GM12878 (cell line): Measurements from ENCODE around the gene TEX2. TPM values are rescaled to one million over a fixed set of nuclear protein-coding genes. Genes with fewer than 3 reads are reported as not detected.

Experiments used
- BCLAF1 ChIP-seq: fragments of 450-650 bp; IDR thresholded peaks from 2 replicates; pipeline ENCODE4 v1.6.1; 2017; ENCODE audit warnings: antibody characterized with exemption, mild to moderate bottlenecking, moderate library complexity
- EP300 ChIP-seq, 2 experiments: fragments of 150-350 bp in 1 of 2; IDR thresholded peaks; 2 replicates each; pipeline ENCODE4 v1.6.1; 2011 to 2012; ENCODE audit warnings: low read depth in 2 of 2, low read length in 2 of 2, borderline replicate concordance in 1 of 2, improper control_type of control experiment in 1 of 2, inconsistent platforms in 1 of 2; ENCODE audit not compliant: control insufficient read depth in 1 of 2
- HDAC2 ChIP-seq: fragments of 200-600 bp; sonication (generic); IDR thresholded peaks from 2 replicates; pipeline ENCODE4 v1.6.1; 2017
- HDAC6 ChIP-seq: fragments of 200-600 bp; sonication (generic); IDR thresholded peaks from one replicate; pipeline ENCODE4 v1.8.0; 2017; ENCODE audit warnings: antibody characterized with exemption; ENCODE audit not compliant: unreplicated experiment
- MTA2 ChIP-seq: fragments of 450-650 bp; IDR thresholded peaks from 2 replicates; pipeline ENCODE4 v1.6.1; 2016; ENCODE audit warnings: low read depth, mild to moderate bottlenecking, moderate library complexity
- MXI1 ChIP-seq: fragments of 150-350 bp; IDR thresholded peaks from 2 replicates; pipeline ENCODE4 v1.6.1; 2011; ENCODE audit warnings: low read depth, mild to moderate bottlenecking, inconsistent platforms, low read length, improper control_type of control experiment
- NFIC ChIP-seq: IDR thresholded peaks from 2 replicates; pipeline ENCODE4 v1.6.1; 2012; ENCODE audit warnings: low read depth, mild to moderate bottlenecking, inconsistent platforms, low read length, moderate library complexity
- NFYA ChIP-seq: IDR thresholded peaks from 2 replicates; pipeline ENCODE4 v1.6.1; 2011; ENCODE audit warnings: low read depth, mild to moderate bottlenecking, low read length, improper control_type of control experiment, borderline replicate concordance
- NFYB ChIP-seq: IDR thresholded peaks from 2 replicates; pipeline ENCODE4 v1.6.1; 2011; ENCODE audit warnings: low read depth, mild to moderate bottlenecking, low read length, improper control_type of control experiment, moderate library complexity; ENCODE audit not compliant: insufficient read depth
- NR2F1 ChIP-seq: fragments of 450-650 bp; conservative IDR thresholded peaks from 2 replicates; pipeline ENCODE4 v1.6.1; 2017; ENCODE audit warnings: mild to moderate bottlenecking
- POLR2AphosphoS5 ChIP-seq: IDR thresholded peaks from 2 replicates; pipeline ENCODE4 v1.6.1; 2011; ENCODE audit warnings: mild to moderate bottlenecking, low read length, inconsistent platforms
- SIX5 ChIP-seq: IDR thresholded peaks from 2 replicates; pipeline ENCODE4 v1.6.1; 2011; ENCODE audit warnings: mild to moderate bottlenecking, low read depth, low read length, moderate library complexity; ENCODE audit not compliant: severe bottlenecking
- SMARCA5 ChIP-seq: fragments of 450-650 bp; IDR thresholded peaks from 2 replicates; pipeline ENCODE4 v1.6.1; 2017; ENCODE audit warnings: mild to moderate bottlenecking
- SMC3 ChIP-seq: IDR thresholded peaks from 2 replicates; pipeline ENCODE4 v1.6.1; 2011; ENCODE audit warnings: low read length, improper control_type of control experiment, borderline replicate concordance
- TBL1XR1 ChIP-seq: IDR thresholded peaks from 2 replicates; pipeline ENCODE4 v1.6.1; 2012; ENCODE audit warnings: low read depth, low read length, improper control_type of control experiment
- USF2 ChIP-seq: IDR thresholded peaks from 2 replicates; pipeline ENCODE4 v1.6.1; 2011; ENCODE audit warnings: low read depth, low read length, improper control_type of control experiment, borderline replicate concordance
- ZBTB33 ChIP-seq: fragments of 450-650 bp; IDR thresholded peaks from 2 replicates; pipeline ENCODE4 v1.6.1; 2017; ENCODE audit warnings: mild to moderate bottlenecking
- ZBTB4 ChIP-seq: fragments of 450-650 bp; formaldehyde crosslinking; IDR thresholded peaks from 2 replicates; pipeline ENCODE4 v1.4.0; 2022; ENCODE audit warnings: mild to moderate bottlenecking, moderate library complexity
- polyA plus RNA-seq, 11 experiments: library from polyadenylated mRNA; depleted of rRNA in 4 of 11; unstranded in 6 of 11; stranded (reverse) in 5 of 11; fragments of >200 nt; fragmentation: Nextera tagmentation in 4 of 11; fragmentation: Illumina TruSeq in 1 of 11; extraction: Ambion mirVana in 4 of 11; extraction: Trizol in 1 of 11; gene quantifications; 1 replicate in 1 of 11; 2 replicates in 10 of 11; pipeline versions ENCODE4 v1.2.1 to v1.2.3, GENCODE V29; 2011 to 2016; ENCODE audit warnings: inconsistent platforms in 2 of 11, missing spikeins in 2 of 11, low read depth in 1 of 11
- total RNA-seq, 4 experiments: library from RNA; depleted of rRNA in 3 of 4; stranded (reverse); fragments of >200 nt in 3 of 4; fragmentation: Illumina TruSeq in 1 of 4; extraction: Trizol in 1 of 4; gene quantifications; 2 replicates each; pipeline versions ENCODE4 v1.2.1 to v1.2.3, GENCODE V29; 2013 to 2021
- TF ChIP-seq, protein P1 (sequence below): fragments of 450-650 bp; IDR thresholded peaks from 2 replicates; pipeline ENCODE4 v1.6.1; 2017; ENCODE audit warnings: low read depth, mild to moderate bottlenecking, moderate library complexity

Gene TEX2
- total and polyA plus RNA-seq, 10 of the 15 experiments (the other 5 are each of a cell fraction or from before 2014, with no cell fraction given), result 3.8 to 19.9 (median 15.8) TPM

- TF ChIP-seq USF2, result peak; percentile 99
- peak; percentile 44; the same call in 1 of the 2 replicates for TF ChIP-seq NFIC
- TF ChIP-seq MXI1, result peak; percentile 75
- TF ChIP-seq POLR2AphosphoS5, result peak; percentile 100
- peak; percentile 80 for TF ChIP-seq NR2F1
- TF ChIP-seq HDAC6, result peak; percentile 97
- TF ChIP-seq BCLAF1, result no peak
- peak; percentile 91 for TF ChIP-seq NFYB
- TF ChIP-seq SMC3, result no peak
- peak; percentile 23 for TF ChIP-seq SIX5
- no peak for TF ChIP-seq SMARCA5
- no peak for TF ChIP-seq EP300 (IDR thresholded peaks at IDR 0.05; ENCODE audit: borderline replicate concordance in 1 of 2, control insufficient read depth in 1 of 2, low read depth in 2 of 2, low read length in 2 of 2)
- TF ChIP-seq HDAC2, result no peak
- TF ChIP-seq NFYA, result peak; percentile 44; the same call in 1 of the 2 replicates
- TF ChIP-seq ZBTB33, result no peak
- TF ChIP-seq MTA2, result no peak; the same call in 1 of the 2 replicates
- 0 out of 2 replicates have a peak, but pooled peaks have one; percentile 49 for TF ChIP-seq TBL1XR1
- TF ChIP-seq ZBTB4 (CRISPR knock-in tag), result no peak
- TF ChIP-seq, protein P1, sequence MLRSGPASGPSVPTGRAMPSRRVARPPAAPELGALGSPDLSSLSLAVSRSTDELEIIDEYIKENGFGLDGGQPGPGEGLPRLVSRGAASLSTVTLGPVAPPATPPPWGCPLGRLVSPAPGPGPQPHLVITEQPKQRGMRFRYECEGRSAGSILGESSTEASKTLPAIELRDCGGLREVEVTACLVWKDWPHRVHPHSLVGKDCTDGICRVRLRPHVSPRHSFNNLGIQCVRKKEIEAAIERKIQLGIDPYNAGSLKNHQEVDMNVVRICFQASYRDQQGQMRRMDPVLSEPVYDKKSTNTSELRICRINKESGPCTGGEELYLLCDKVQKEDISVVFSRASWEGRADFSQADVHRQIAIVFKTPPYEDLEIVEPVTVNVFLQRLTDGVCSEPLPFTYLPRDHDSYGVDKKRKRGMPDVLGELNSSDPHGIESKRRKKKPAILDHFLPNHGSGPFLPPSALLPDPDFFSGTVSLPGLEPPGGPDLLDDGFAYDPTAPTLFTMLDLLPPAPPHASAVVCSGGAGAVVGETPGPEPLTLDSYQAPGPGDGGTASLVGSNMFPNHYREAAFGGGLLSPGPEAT, result 0 out of 2 replicates have a peak, but pooled peaks have one; percentile 58
Measured at GRCh38 chr17:64145751-64146417, 117.2 kb downstream of the TEX2 start (continued).
